NCI-H187 treated with DMSO at 0.1 percent for 48 hours (cell line): ENCODE measurements around the gene ZNF22.

Experiments
- DNase-seq: peaks from one replicate; lab custom pipeline; 2025; lab: John Stamatoyannopoulos, UW

ZNF22 gene

GRCh38 chr10:45015590-45015989 lies 14.9 kb downstream of the ZNF22 start:
- DNase-seq, result no peak

GRCh38 chr10:45023426-45023825 lies 22.7 kb downstream of the ZNF22 start:
- no peak for DNase-seq

GRCh38 chr10:45034301-45034700 lies 33.6 kb downstream of the ZNF22 start:
- DNase-seq, result no peak

- DNase-seq, result no peak
Observed at GRCh38 chr10:45035673-45036072, 35.0 kb downstream of the ZNF22 start.

GRCh38 chr10:45040921-45041542 lies 40.3 kb downstream of the ZNF22 start:
- DNase-seq, result no peak

- no peak for DNase-seq
Observed at GRCh38 chr10:45044290-45044689, 43.6 kb downstream of the ZNF22 start.

- DNase-seq, result no peak
Observed at GRCh38 chr10:45050551-45051235, 50.0 kb downstream of the ZNF22 start.

- no peak for DNase-seq
Observed at GRCh38 chr10:45052700-45053099, 52.0 kb downstream of the ZNF22 start.

GRCh38 chr10:45053569-45054100 lies 52.9 kb downstream of the ZNF22 start:
- DNase-seq, result no peak
